DND-41 (cell line): ENCODE results near the gene CDC123.

Experiments
- CTCF ChIP-seq: IDR thresholded peaks from 2 replicates; pipeline ENCODE4 v1.5.1; 2012; ENCODE audit warnings: borderline replicate concordance, low read length, moderate library complexity, mild to moderate bottlenecking; ENCODE audit not compliant: poor library complexity, severe bottlenecking; ENCODE audit errors: extremely low read depth
- EZH2 ChIP-seq: IDR thresholded peaks from 3 replicates; pipeline ENCODE4 v1.6.1; 2012; ENCODE audit warnings: borderline replicate concordance, low read depth, mild to moderate bottlenecking, moderate library complexity, low read length, inconsistent platforms; ENCODE audit not compliant: severe bottlenecking

GRCh38 chr10:12162927-12163326, 33.1 kb upstream of the CDC123 start:
- no peak for TF ChIP-seq CTCF
- TF ChIP-seq EZH2: no peak
